BLaER1 (cell line): ENCODE results near the gene ASB2.

Experiments
- H3K27ac ChIP-seq: shearing (Covaris generic); formaldehyde crosslinking; 2 replicates; pipeline ENCODE4 v1.8.1; 2022
- H3K27me3 ChIP-seq: shearing (Covaris generic); formaldehyde crosslinking; 2 replicates; pipeline ENCODE4 v1.8.1; 2022
- H3K36me3 ChIP-seq: shearing (Covaris generic); formaldehyde crosslinking; 2 replicates; pipeline ENCODE4 v1.8.1; 2022
- H3K4me1 ChIP-seq: shearing (Covaris generic); formaldehyde crosslinking; 2 replicates; pipeline ENCODE4 v1.8.1; 2022
- H3K4me2 ChIP-seq: shearing (Covaris generic); formaldehyde crosslinking; 2 replicates; pipeline ENCODE4 v1.8.1; 2022
- H3K4me3 ChIP-seq: shearing (Covaris generic); formaldehyde crosslinking; 2 replicates; pipeline ENCODE4 v1.8.1; 2022
- H3K9ac ChIP-seq: shearing (Covaris generic); formaldehyde crosslinking; 2 replicates; pipeline ENCODE4 v1.8.1; 2022
- H3K9me3 ChIP-seq: shearing (Covaris generic); formaldehyde crosslinking; 2 replicates; pipeline ENCODE4 v1.8.1; 2022
- H4K20me1 ChIP-seq: shearing (Covaris generic); formaldehyde crosslinking; 2 replicates; pipeline ENCODE4 v1.8.1; 2022
- Cebpa-rat ChIP-seq: shearing (Covaris generic); IDR thresholded peaks from 2 replicates; pipeline ENCODE4 v1.8.1; 2022

The ASB2 gene

GRCh38 chr14:93936245-93936644 lies 40.1 kb downstream of the ASB2 start:
- Histone ChIP-seq H3K9ac (no peak overlapping the region), H3K27ac (no peak overlapping the region), H3K4me1 (peaks cover 14% of the 10 kb centered on the region), H3K27me3 (no peaks in the 10 kb centered on the region), H3K36me3 (no peaks in the 10 kb centered on the region), H3K4me2 (no peak overlapping the region), H3K9me3 (no peaks in the 10 kb centered on the region), H3K4me3 (no peak overlapping the region), H4K20me1 (no peaks in the 10 kb centered on the region)
- no peak for TF ChIP-seq Cebpa-rat

- H3K36me3 ChIP-seq = no peaks in the 10 kb centered on the region
- no peak for TF ChIP-seq Cebpa-rat
- H3K9ac ChIP-seq = no peak overlapping the region
- no peak overlapping the region for H3K27ac ChIP-seq
- H3K9me3 ChIP-seq = no peaks in the 10 kb centered on the region
- H4K20me1 ChIP-seq = no peaks in the 10 kb centered on the region
- no peaks in the 10 kb centered on the region for H3K27me3 ChIP-seq
- H3K4me2 ChIP-seq = no peak overlapping the region
- H3K4me1 ChIP-seq = peaks cover 14% of the 10 kb centered on the region
- H3K4me3 ChIP-seq = no peak overlapping the region
These were observed 41.2 kb downstream of the ASB2 start for GRCh38 chr14:93935213-93935612.

- no peak overlapping the region for H3K4me3 ChIP-seq
- no peak for TF ChIP-seq Cebpa-rat
- H3K27me3 ChIP-seq = no peaks in the 10 kb centered on the region
- peak overlapping the region; percentile 28 for H3K4me2 ChIP-seq
- H3K36me3 ChIP-seq = no peaks in the 10 kb centered on the region
- no peak overlapping the region for H3K9ac ChIP-seq
- H3K27ac ChIP-seq = no peak overlapping the region
- H3K4me1 ChIP-seq = peaks cover 8% of the 10 kb centered on the region
- no peaks in the 10 kb centered on the region for H3K9me3 ChIP-seq
- no peaks in the 10 kb centered on the region for H4K20me1 ChIP-seq
These were observed 43.7 kb downstream of the ASB2 start for GRCh38 chr14:93932642-93933041.

GRCh38 chr14:93930989-93931307 lies 45.4 kb downstream of the ASB2 start:
- Histone ChIP-seq H3K4me1 (peaks cover 8% of the 10 kb centered on the region), H3K4me2 (no peak overlapping the region), H3K4me3 (no peak overlapping the region), H3K9me3 (no peaks in the 10 kb centered on the region), H3K36me3 (no peaks in the 10 kb centered on the region), H3K27ac (no peak overlapping the region), H3K27me3 (no peaks in the 10 kb centered on the region), H4K20me1 (no peaks in the 10 kb centered on the region), H3K9ac (no peak overlapping the region)
- no peak for TF ChIP-seq Cebpa-rat

- Histone ChIP-seq H4K20me1 (no peaks in the 10 kb centered on the region), H3K9ac (no peak overlapping the region), H3K9me3 (no peaks in the 10 kb centered on the region), H3K36me3 (no peaks in the 10 kb centered on the region), H3K27ac (no peak overlapping the region), H3K4me1 (peaks cover 8% of the 10 kb centered on the region), H3K4me2 (no peak overlapping the region), H3K4me3 (no peak overlapping the region), H3K27me3 (no peaks in the 10 kb centered on the region)
- TF ChIP-seq Cebpa-rat = no peak
These were observed 45.9 kb downstream of the ASB2 start for GRCh38 chr14:93930296-93930988.

GRCh38 chr14:93929657-93930056 lies 46.7 kb downstream of the ASB2 start:
- Histone ChIP-seq H3K27ac (no peak overlapping the region), H3K9me3 (no peaks in the 10 kb centered on the region), H3K4me1 (peaks cover 8% of the 10 kb centered on the region), H3K27me3 (no peaks in the 10 kb centered on the region), H3K4me3 (no peak overlapping the region), H4K20me1 (no peaks in the 10 kb centered on the region), H3K4me2 (no peak overlapping the region), H3K9ac (no peak overlapping the region), H3K36me3 (no peaks in the 10 kb centered on the region)
- no peak for TF ChIP-seq Cebpa-rat

GRCh38 chr14:93929048-93929535 lies 47.3 kb downstream of the ASB2 start:
- Histone ChIP-seq H3K9me3 (no peaks in the 10 kb centered on the region), H3K9ac (no peak overlapping the region), H3K4me3 (no peak overlapping the region), H3K27ac (no peak overlapping the region), H4K20me1 (no peaks in the 10 kb centered on the region), H3K36me3 (no peaks in the 10 kb centered on the region), H3K4me1 (peaks cover 9% of the 10 kb centered on the region), H3K4me2 (no peak overlapping the region), H3K27me3 (no peaks in the 10 kb centered on the region)
- TF ChIP-seq Cebpa-rat = no peak

GRCh38 chr14:93928184-93929047 lies 48.0 kb downstream of the ASB2 start:
- H3K4me2 ChIP-seq = no peak overlapping the region
- peaks cover 16% of the 10 kb centered on the region for H3K4me1 ChIP-seq
- no peaks in the 10 kb centered on the region for H3K36me3 ChIP-seq
- TF ChIP-seq Cebpa-rat = no peak
- H3K9me3 ChIP-seq = no peaks in the 10 kb centered on the region
- no peak overlapping the region for H3K9ac ChIP-seq
- no peak overlapping the region for H3K27ac ChIP-seq
- H3K27me3 ChIP-seq = no peaks in the 10 kb centered on the region
- H4K20me1 ChIP-seq = no peaks in the 10 kb centered on the region
- no peak overlapping the region for H3K4me3 ChIP-seq

- no peak for TF ChIP-seq Cebpa-rat
- H3K4me3 ChIP-seq = no peak overlapping the region
- H4K20me1 ChIP-seq = no peaks in the 10 kb centered on the region
- no peak overlapping the region for H3K4me2 ChIP-seq
- H3K9ac ChIP-seq = no peak overlapping the region
- H3K27me3 ChIP-seq = no peaks in the 10 kb centered on the region
- H3K9me3 ChIP-seq = no peaks in the 10 kb centered on the region
- no peak overlapping the region for H3K27ac ChIP-seq
- H3K36me3 ChIP-seq = no peaks in the 10 kb centered on the region
- peaks cover 19% of the 10 kb centered on the region for H3K4me1 ChIP-seq
These were observed 48.6 kb downstream of the ASB2 start for GRCh38 chr14:93927800-93928145.
